Measurements from ENCODE around the gene AOPEP.

- no peak for TF ChIP-seq CTCF (IDR thresholded peaks at IDR 0.05 in 2 of 3, conservative IDR thresholded peaks at IDR 0.05 in 1 of 3; ENCODE audit: insufficient read depth in 2 of 3, low read depth in 1 of 3, low read length in 3 of 3)
- no peak for TF ChIP-seq ELF1 (tag; IDR thresholded peaks at IDR 0.05)
- no peak for TF ChIP-seq POLR2A (conservative IDR thresholded peaks at IDR 0.05)
- no peak for TF ChIP-seq NR1H2 (CRISPR knock-in tag; IDR thresholded peaks at IDR 0.05)
- TF ChIP-seq KDM1A (IDR thresholded peaks at IDR 0.05) = no peak
- no peak for TF ChIP-seq ZNF707 (CRISPR knock-in tag; conservative IDR thresholded peaks at IDR 0.05)
- TF ChIP-seq PHF20 (IDR thresholded peaks at IDR 0.05; ENCODE audit: partially characterized antibody) = no peak
- no peak for TF ChIP-seq SAP30 (IDR thresholded peaks at IDR 0.05; ENCODE audit: borderline replicate concordance, insufficient read depth, low read depth, low read length, poor library complexity, severe bottlenecking)
- no peak for TF ChIP-seq ERF (CRISPR knock-in tag; IDR thresholded peaks at IDR 0.05)
- TF ChIP-seq HDAC2 (IDR thresholded peaks at IDR 0.05) = no peak
- TF ChIP-seq EZH2 (IDR thresholded peaks at IDR 0.05; ENCODE audit: borderline replicate concordance, low read depth, low read length) = no peak
These were observed 163.1 kb downstream of the AOPEP start for GRCh38 chr9:94889628-94890027.

Measured in K562 (cell line).